IPS-NIHi11 (cell line): ENCODE data around the gene PTCHD1.
A peak's percentile ranks its signal among the peaks of the same experiment; 100 is the strongest.

Source experiments
- DNase-seq: peaks from one replicate; pipeline ENCODE4 v3.0.0; 2012; ENCODE audit warnings: mixed read lengths, low spot score

The PTCHD1 gene

GRCh38 chrX:23334848-23335599 lies at the start of gene PTCHD1:
PTCHD1 (plus strand) TSS chrX:23334849; CDS start chrX:23334876, 27 bp downstream.
- peak; percentile 7 for DNase-seq

- no peak for DNase-seq
Measured at GRCh38 chrX:23286731-23287130, 47.9 kb upstream of the PTCHD1 start.

GRCh38 chrX:23287191-23287725 lies 47.4 kb upstream of the PTCHD1 start:
- DNase-seq, result no peak

- DNase-seq, result no peak
Measured at GRCh38 chrX:23292354-23292987, 42.2 kb upstream of the PTCHD1 start.

GRCh38 chrX:23292988-23293651 lies 41.5 kb upstream of the PTCHD1 start:
- peak; percentile 16 for DNase-seq

- DNase-seq, result no peak
Measured at GRCh38 chrX:23304881-23305280, 29.8 kb upstream of the PTCHD1 start.

GRCh38 chrX:23311731-23312130 lies 22.9 kb upstream of the PTCHD1 start:
- DNase-seq, result no peak

- no peak for DNase-seq
Measured at GRCh38 chrX:23312136-23312535, 22.5 kb upstream of the PTCHD1 start.

GRCh38 chrX:23317799-23318724 lies 16.6 kb upstream of the PTCHD1 start:
- peak; percentile 61 for DNase-seq

GRCh38 chrX:23327104-23327503 lies 7.5 kb upstream of the PTCHD1 start:
- DNase-seq, result peak; percentile 18

- DNase-seq, result peak; percentile 6
Measured at GRCh38 chrX:23331701-23332100, 2.9 kb upstream of the PTCHD1 start.

- peak; percentile 6 for DNase-seq
Measured at GRCh38 chrX:23332101-23332887, 2.4 kb upstream of the PTCHD1 start.

GRCh38 chrX:23332888-23333821 lies 1.5 kb upstream of the PTCHD1 start:
- DNase-seq, result peak; percentile 13

GRCh38 chrX:23333842-23334520 lies 668 bp upstream of the PTCHD1 start:
- peak; percentile 45 for DNase-seq

GRCh38 chrX:23334521-23334847 lies 165 bp upstream of the PTCHD1 start:
- peak; percentile 8 for DNase-seq

GRCh38 chrX:23338334-23338733 lies 3.7 kb downstream of the PTCHD1 start:
- DNase-seq, result no peak

GRCh38 chrX:23341452-23341851 lies 6.8 kb downstream of the PTCHD1 start:
- peak; percentile 38 for DNase-seq

- DNase-seq, result no peak
Measured at GRCh38 chrX:23344238-23344903, 9.7 kb downstream of the PTCHD1 start.

- no peak for DNase-seq
Measured at GRCh38 chrX:23344904-23345271, 10.2 kb downstream of the PTCHD1 start.
